ENCODE measurements around the gene LKAAEAR1.

DNA sequence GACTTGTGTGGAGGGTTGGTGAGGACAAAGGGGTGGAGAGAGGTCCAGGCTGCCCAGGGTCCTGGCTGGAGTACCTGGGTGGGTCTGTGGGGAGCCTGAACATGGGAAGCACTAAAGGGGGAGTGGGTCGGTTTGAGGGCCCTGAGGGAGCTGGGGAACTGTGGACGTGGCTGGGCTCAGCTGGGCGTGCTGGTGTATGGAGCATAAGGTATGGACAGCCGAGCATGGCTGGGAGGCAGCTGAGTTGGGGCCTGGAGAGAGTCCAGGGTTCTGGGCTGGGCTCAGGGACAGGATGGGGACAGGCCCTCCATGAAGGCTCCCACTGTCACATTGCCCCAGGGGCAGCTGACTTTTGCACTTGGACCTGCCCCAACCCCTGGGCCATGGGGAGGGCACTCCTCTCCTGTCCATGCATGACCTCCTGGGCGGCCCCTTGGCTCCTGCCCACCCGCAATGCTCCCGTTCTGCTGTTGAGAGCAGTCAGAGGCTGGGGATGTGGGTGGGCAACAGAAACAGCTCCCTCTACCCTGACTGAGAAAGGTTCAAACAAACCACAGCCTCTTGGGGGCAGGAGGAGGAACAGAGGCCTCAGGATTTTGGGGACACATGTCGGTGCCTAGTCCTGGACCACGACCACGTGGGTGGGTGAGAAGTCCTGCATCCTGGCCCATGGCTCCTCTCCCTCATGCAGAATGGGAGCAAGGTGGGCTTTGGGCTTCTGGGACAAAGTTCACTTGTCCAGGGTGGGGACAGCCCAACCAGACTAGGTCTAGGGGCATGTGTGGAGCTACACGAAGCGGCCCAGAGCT lies 43.8 kb downstream of the LKAAEAR1 start:
- TF ChIP-seq, protein P1, sequence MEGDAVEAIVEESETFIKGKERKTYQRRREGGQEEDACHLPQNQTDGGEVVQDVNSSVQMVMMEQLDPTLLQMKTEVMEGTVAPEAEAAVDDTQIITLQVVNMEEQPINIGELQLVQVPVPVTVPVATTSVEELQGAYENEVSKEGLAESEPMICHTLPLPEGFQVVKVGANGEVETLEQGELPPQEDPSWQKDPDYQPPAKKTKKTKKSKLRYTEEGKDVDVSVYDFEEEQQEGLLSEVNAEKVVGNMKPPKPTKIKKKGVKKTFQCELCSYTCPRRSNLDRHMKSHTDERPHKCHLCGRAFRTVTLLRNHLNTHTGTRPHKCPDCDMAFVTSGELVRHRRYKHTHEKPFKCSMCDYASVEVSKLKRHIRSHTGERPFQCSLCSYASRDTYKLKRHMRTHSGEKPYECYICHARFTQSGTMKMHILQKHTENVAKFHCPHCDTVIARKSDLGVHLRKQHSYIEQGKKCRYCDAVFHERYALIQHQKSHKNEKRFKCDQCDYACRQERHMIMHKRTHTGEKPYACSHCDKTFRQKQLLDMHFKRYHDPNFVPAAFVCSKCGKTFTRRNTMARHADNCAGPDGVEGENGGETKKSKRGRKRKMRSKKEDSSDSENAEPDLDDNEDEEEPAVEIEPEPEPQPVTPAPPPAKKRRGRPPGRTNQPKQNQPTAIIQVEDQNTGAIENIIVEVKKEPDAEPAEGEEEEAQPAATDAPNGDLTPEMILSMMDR (IDR thresholded peaks at IDR 0.05) = no peak
- TF ChIP-seq POLR2A (IDR thresholded peaks at IDR 0.05) = no peak

Measured in body of pancreas (tissue), 4 donors.